Stomach (tissue), 4 donors: Measurements from ENCODE around the gene MDFI.

Experiments used
- EP300 ChIP-seq: sonication (generic); formaldehyde crosslinking; IDR thresholded peaks from one replicate; pipeline ENCODE4 v1.6.1; 2017; ENCODE audit warnings: antibody characterized with exemption
- POLR2A ChIP-seq, 4 donors: fragments of 450-650 bp; IDR thresholded peaks; one replicate each; pipeline ENCODE4 v1.6.1; 2016; ENCODE audit warnings: antibody characterized with exemption in 4 of 4, control low read depth in 2 of 4, mild to moderate bottlenecking in 1 of 4, moderate library complexity in 1 of 4
- TF ChIP-seq, protein P1 (sequence below), 7 experiments: fragments of 450-650 bp in 4 of 7; fragments of 200-600 bp in 3 of 7; sonication (generic) in 3 of 7; IDR thresholded peaks; one replicate each; pipeline ENCODE4 v1.5.1; 2016 to 2019; ENCODE audit warnings: antibody characterized with exemption in 7 of 7, control low read depth in 2 of 7, mild to moderate bottlenecking in 1 of 7

DNA sequence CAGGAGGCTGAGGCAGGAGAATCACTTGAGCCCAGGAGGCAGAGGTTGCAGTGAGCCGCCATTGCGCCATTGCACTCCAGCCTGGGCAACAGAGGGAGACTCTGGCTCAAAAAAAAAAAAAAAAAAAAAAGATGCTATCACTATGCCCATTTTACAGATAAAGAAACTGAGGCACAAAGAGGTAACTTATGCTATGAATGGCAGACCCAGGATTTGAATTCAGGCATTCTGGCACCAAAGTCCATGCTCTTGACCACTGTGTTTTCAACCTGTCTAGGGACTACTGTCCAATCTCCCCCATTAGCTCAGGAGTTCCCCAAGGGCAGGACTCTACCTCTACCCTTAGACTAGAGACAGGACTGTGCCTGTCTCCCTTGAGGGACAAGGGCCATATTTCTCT, 9.1 kb upstream of the MDFI start:
- TF ChIP-seq, protein P1, sequence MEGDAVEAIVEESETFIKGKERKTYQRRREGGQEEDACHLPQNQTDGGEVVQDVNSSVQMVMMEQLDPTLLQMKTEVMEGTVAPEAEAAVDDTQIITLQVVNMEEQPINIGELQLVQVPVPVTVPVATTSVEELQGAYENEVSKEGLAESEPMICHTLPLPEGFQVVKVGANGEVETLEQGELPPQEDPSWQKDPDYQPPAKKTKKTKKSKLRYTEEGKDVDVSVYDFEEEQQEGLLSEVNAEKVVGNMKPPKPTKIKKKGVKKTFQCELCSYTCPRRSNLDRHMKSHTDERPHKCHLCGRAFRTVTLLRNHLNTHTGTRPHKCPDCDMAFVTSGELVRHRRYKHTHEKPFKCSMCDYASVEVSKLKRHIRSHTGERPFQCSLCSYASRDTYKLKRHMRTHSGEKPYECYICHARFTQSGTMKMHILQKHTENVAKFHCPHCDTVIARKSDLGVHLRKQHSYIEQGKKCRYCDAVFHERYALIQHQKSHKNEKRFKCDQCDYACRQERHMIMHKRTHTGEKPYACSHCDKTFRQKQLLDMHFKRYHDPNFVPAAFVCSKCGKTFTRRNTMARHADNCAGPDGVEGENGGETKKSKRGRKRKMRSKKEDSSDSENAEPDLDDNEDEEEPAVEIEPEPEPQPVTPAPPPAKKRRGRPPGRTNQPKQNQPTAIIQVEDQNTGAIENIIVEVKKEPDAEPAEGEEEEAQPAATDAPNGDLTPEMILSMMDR (IDR thresholded peaks at IDR 0.05), result no peak
- TF ChIP-seq POLR2A (IDR thresholded peaks at IDR 0.05) (no peak), EP300 (no peak)
